Endothelial cell of umbilical vein (primary cell): ENCODE measurements around the gene RELN. TPM values are rescaled to one million over a fixed set of nuclear protein-coding genes. Genes with fewer than 3 reads are reported as not detected.

Experiments
- BruUV-seq: library from RNA; stranded (reverse); fragments of 400-500 nt; replicated peaks from 2 replicates; lab custom pipeline; 2021; lab: Mats Ljungman, UMichigan
- CTCF ChIA-PET: fragments of 300-600, 350-600 bp; sonication (Branson Sonifier 250); formaldehyde crosslinking; loops from one replicate; lab custom pipeline; 2021; ENCODE audit warnings: antibody characterized with exemption, inconsistent platforms; lab: Charles Lee
- POLR2A ChIA-PET: fragments of 300-600, 350-600 bp; sonication (Branson Sonifier 250); formaldehyde crosslinking; loops from one replicate; lab custom pipeline; 2021; ENCODE audit warnings: antibody characterized with exemption, inconsistent platforms; lab: Charles Lee
- DNase-seq: peaks from one replicate; pipeline ENCODE4 v3.0.0-alpha.2; 2011; ENCODE audit warnings: low read depth, low spot score
- FAIRE-seq: peaks from 2 replicates; lab custom pipeline; 2011; peaks lifted over from hg19 to GRCh38; lab: Jason Lieb, UNC
- H2AFZ ChIP-seq: 2 replicates; pipeline ENCODE4 v1.6.0; 2012; ENCODE audit warnings: low read depth, low read length, control low read depth, inconsistent platforms
- H3K27ac ChIP-seq: 2 replicates; pipeline ENCODE4 v1.5.1; 2011; ENCODE audit warnings: low read depth, mild to moderate bottlenecking, control low read depth, low read length, moderate library complexity; ENCODE audit not compliant: insufficient read depth
- H3K27me3 ChIP-seq, 2 experiments: 2 replicates each; pipeline versions ENCODE4 v1.6.0 to v1.6.1; 2011; ENCODE audit warnings: low read length in 2 of 2, mixed read lengths in 1 of 2; ENCODE audit not compliant: control insufficient read depth in 2 of 2, insufficient read depth in 2 of 2
- H3K36me3 ChIP-seq, 2 experiments: 2 replicates in 1 of 2; 3 replicates in 1 of 2; pipeline ENCODE4 v1.5.1; 2011; ENCODE audit warnings: low read length in 2 of 2, mild to moderate bottlenecking in 1 of 2, moderate library complexity in 1 of 2; ENCODE audit not compliant: control insufficient read depth in 2 of 2, insufficient read depth in 2 of 2; ENCODE audit errors: extremely low read depth in 1 of 2
- H3K4me1 ChIP-seq: 3 replicates; pipeline ENCODE4 v1.5.1; 2011; ENCODE audit warnings: mild to moderate bottlenecking, low read length; ENCODE audit not compliant: control insufficient read depth, insufficient read depth; ENCODE audit errors: extremely low read depth
- H3K4me2 ChIP-seq: 2 replicates; pipeline ENCODE4 v1.6.1; 2011; ENCODE audit warnings: low read length, control low read depth, mixed read lengths; ENCODE audit not compliant: insufficient read depth
- H3K4me3 ChIP-seq, 3 experiments: fragments of 200-600 bp in 1 of 3; sonication (generic), shearing (Covaris generic) in 1 of 3; replicated peaks in 1 of 3; 2 replicates each; pipeline ENCODE4 v1.5.1; 2011 to 2016; ENCODE audit warnings: control low read depth in 3 of 3, low read length in 3 of 3, mild to moderate bottlenecking in 2 of 3, inconsistent platforms in 1 of 3, low read depth in 1 of 3, moderate library complexity in 1 of 3; ENCODE audit not compliant: insufficient read depth in 1 of 3
- H3K79me2 ChIP-seq: 2 replicates; pipeline ENCODE4 v1.6.0; 2012; ENCODE audit warnings: low read length, inconsistent platforms; ENCODE audit not compliant: control insufficient read depth, insufficient read depth
- H3K9ac ChIP-seq: replicated peaks from 2 replicates; pipeline ENCODE3; 2011; ENCODE audit warnings: low read length, control low read depth; ENCODE audit not compliant: insufficient read depth; ENCODE audit errors: extremely low read depth
- H3K9me1 ChIP-seq: replicated peaks from 3 replicates; pipeline ENCODE4 v1.6.0; 2011; ENCODE audit warnings: mild to moderate bottlenecking, low read length; ENCODE audit not compliant: control insufficient read depth, insufficient read depth; ENCODE audit errors: extremely low read depth
- H3K9me3 ChIP-seq: replicated peaks from 2 replicates; pipeline ENCODE4 v1.5.1; 2012; ENCODE audit warnings: low read length, inconsistent platforms; ENCODE audit not compliant: control insufficient read depth, insufficient read depth
- H4K20me1 ChIP-seq: replicated peaks from 2 replicates; pipeline ENCODE3; 2011; ENCODE audit warnings: mild to moderate bottlenecking, low read length; ENCODE audit not compliant: control insufficient read depth, insufficient read depth; ENCODE audit errors: extremely low read depth
- CTCF ChIP-seq, 2 donors: IDR thresholded peaks; 1 replicate in 1 of 2; 2 replicates in 1 of 2; pipeline ENCODE4 v1.5.1; 2011; ENCODE audit warnings: low read length in 2 of 2, mild to moderate bottlenecking in 2 of 2, moderate library complexity in 2 of 2, control low read depth in 1 of 2, inconsistent platforms in 1 of 2, low read depth in 1 of 2; ENCODE audit not compliant: insufficient read depth in 1 of 2; ENCODE audit errors: extremely low read depth in 1 of 2
- EZH2 ChIP-seq: IDR thresholded peaks from 2 replicates; pipeline ENCODE4 v1.6.1; 2012; ENCODE audit warnings: borderline replicate concordance, low read depth, mild to moderate bottlenecking, moderate library complexity, low read length, inconsistent platforms; ENCODE audit not compliant: severe bottlenecking
- FOS ChIP-seq: IDR thresholded peaks from 2 replicates; pipeline ENCODE4 v1.6.1; 2011; ENCODE audit warnings: mild to moderate bottlenecking, low read length, moderate library complexity, borderline replicate concordance; ENCODE audit not compliant: insufficient read depth
- GATA2 ChIP-seq: IDR thresholded peaks from 2 replicates; pipeline ENCODE4 v1.7.0; 2011; ENCODE audit warnings: low read depth, mild to moderate bottlenecking, moderate library complexity, mixed read lengths, low read length; ENCODE audit not compliant: insufficient read length, insufficient read depth
- MYC ChIP-seq: IDR thresholded peaks from one replicate; pipeline ENCODE4 v1.6.1; 2011; ENCODE audit warnings: mild to moderate bottlenecking, low read depth, low read length
- POLR2A ChIP-seq: IDR thresholded peaks from 2 replicates; pipeline ENCODE4 v1.6.1; 2012; ENCODE audit warnings: low read depth, mild to moderate bottlenecking, control low read depth, low read length
- POLR2AphosphoS5 ChIP-seq: IDR thresholded peaks from 2 replicates; pipeline ENCODE4 v1.6.1; 2012; ENCODE audit warnings: low read depth, mild to moderate bottlenecking, control low read depth, low read length, moderate library complexity; ENCODE audit not compliant: insufficient read depth
- dilution Hi-C: fragments of 300-500 bp; cut with MboI; formaldehyde crosslinking; loops from one replicate; pipeline ENCODE4 v1.15.0; 2019; ENCODE audit warnings: low sequenced_read_pairs; ENCODE audit not compliant: extremely low pct_ligation_motif_present
- intact Hi-C: fragments of 100-400 bp; cut with micrococcal nuclease; formaldehyde crosslinking; loops from one replicate; pipeline ENCODE4 v1.10.0; 2022
- polyA plus RNA-seq, 4 experiments: library from polyadenylated mRNA; depleted of rRNA in 3 of 4; stranded (reverse) in 3 of 4; unstranded in 1 of 4; fragments of >200 nt; gene quantifications; 2 replicates each; pipeline versions ENCODE4 v1.2.1 to v1.2.3, GENCODE V29; 2011 to 2012; ENCODE audit warnings: missing spikeins in 1 of 4
- total RNA-seq: library from RNA; stranded (reverse); gene quantifications from 2 replicates; pipeline ENCODE4 v1.2.3, GENCODE V29; 2021
- TF ChIP-seq, protein P1 (sequence below): IDR thresholded peaks from 2 replicates; pipeline ENCODE4 v1.6.1; 2011; ENCODE audit not compliant: insufficient read depth, insufficient read length

RELN gene
- total and polyA plus RNA-seq, 2 donors (not counting 3 experiments of a cell fraction or from before 2014, with no cell fraction given), result 0.15 to 0.22 TPM

DNA sequence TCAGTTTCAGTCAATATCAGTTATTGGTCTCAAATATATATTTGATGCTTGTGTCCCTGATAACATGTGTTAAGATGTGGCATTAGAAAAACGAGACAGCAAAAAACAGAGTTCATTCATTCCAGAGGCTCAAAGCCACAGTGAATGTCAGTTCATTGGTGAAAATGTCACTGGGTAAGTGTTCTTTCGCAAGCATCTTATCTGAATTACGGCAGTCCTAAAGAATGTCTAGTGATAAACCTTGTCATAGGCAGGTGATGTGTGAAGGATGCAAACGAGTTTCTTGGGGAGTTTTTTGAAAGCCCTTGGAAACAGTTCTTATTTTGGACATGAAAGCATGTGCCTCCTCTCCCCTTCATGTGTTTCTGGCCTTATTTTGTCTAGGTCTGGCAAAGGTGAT is 45.9 kb upstream of the RELN start:
- Histone ChIP-seq H3K9ac (no peak overlapping the region), H3K79me2 (no peaks in the 10 kb centered on the region), H4K20me1 (no peaks in the 10 kb centered on the region), H3K4me2 (no peak overlapping the region), H3K36me3 (no peaks in the 10 kb centered on the region), H3K4me1 (no peaks in the 10 kb centered on the region), H2AFZ (no peak overlapping the region), H3K9me1 (no peaks in the 10 kb centered on the region), H3K9me3 (no peaks in the 10 kb centered on the region), H3K27ac (no peak overlapping the region), H3K4me3 (no peak overlapping the region), H3K27me3 (peaks cover 0 to 8% of the 10 kb centered on the region in 2 experiments)
- ChIA-PET POLR2A (no interaction called here), CTCF (no interaction called here)
- intact Hi-C loops (no loop called here), dilution Hi-C loops (no loop called here)
- no peak for TF ChIP-seq POLR2AphosphoS5
- TF ChIP-seq, protein P1, sequence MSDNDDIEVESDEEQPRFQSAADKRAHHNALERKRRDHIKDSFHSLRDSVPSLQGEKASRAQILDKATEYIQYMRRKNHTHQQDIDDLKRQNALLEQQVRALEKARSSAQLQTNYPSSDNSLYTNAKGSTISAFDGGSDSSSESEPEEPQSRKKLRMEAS, result no peak
- no peak for TF ChIP-seq GATA2
- no peak for TF ChIP-seq POLR2A
- no peak for TF ChIP-seq EZH2
- DNase-seq (no peak), FAIRE-seq (no peak)
- no TSS peak for BruUV-seq

- Histone ChIP-seq H3K9me3 (no peaks in the 10 kb centered on the region), H3K36me3 (no peaks in the 10 kb centered on the region), H3K27me3 (peaks cover 0 to 4% of the 10 kb centered on the region in 2 experiments), H3K4me2 (no peak overlapping the region), H3K4me3 (no peak overlapping the region), H3K27ac (no peak overlapping the region), H3K4me1 (no peaks in the 10 kb centered on the region), H3K9me1 (no peaks in the 10 kb centered on the region), H2AFZ (no peak overlapping the region), H4K20me1 (no peaks in the 10 kb centered on the region), H3K79me2 (no peaks in the 10 kb centered on the region), H3K9ac (no peak overlapping the region)
- DNase-seq (no peak), FAIRE-seq (no peak)
- intact Hi-C loops, result no loop called here
- ChIA-PET CTCF (no interaction called here), POLR2A (no interaction called here)
- TF ChIP-seq EZH2 (no peak), CTCF (IDR thresholded peaks at IDR 0.05; ENCODE audit: extremely low read depth in 1 of 2, insufficient read depth in 1 of 2, low read depth in 1 of 2, low read length in 2 of 2) (no peak), GATA2 (no peak), POLR2A (no peak), MYC (no peak), FOS (no peak)
- dilution Hi-C loops, result no loop called here
- no TSS peak for BruUV-seq
These were observed 45.2 kb upstream of the RELN start for GRCh38 chr7:104034679-104035078.
